Measurements from ENCODE around the gene ALLC.

- no peak for TF ChIP-seq CTCF (IDR thresholded peaks at IDR 0.05; ENCODE audit: low read depth, low read length, missing input control)
- no peak for TF ChIP-seq GABPA (IDR thresholded peaks at IDR 0.05 in 1 of 2, conservative IDR thresholded peaks at IDR 0.05 in 1 of 2)
- TF ChIP-seq RAD21 (IDR thresholded peaks at IDR 0.05): no peak
- no peak for TF ChIP-seq YY1 (IDR thresholded peaks at IDR 0.05)
- TF ChIP-seq FOXA1 (IDR thresholded peaks at IDR 0.05): no peak
- TF ChIP-seq MAX (IDR thresholded peaks at IDR 0.05): no peak
These were observed 21.3 kb upstream of the ALLC start for GRCh38 chr2:3636586-3637310.

All from liver (tissue), 3 donors.